Testis (tissue), 2 donors: ENCODE results near the gene CPSF4L.

Experiments
- CTCF ChIP-seq, 3 experiments: fragments of 450-650 bp in 2 of 3; fragments of 200-600 bp in 1 of 3; sonication (generic) in 1 of 3; IDR thresholded peaks; one replicate each; pipeline ENCODE4 v1.5.1; 2016 to 2019; ENCODE audit warnings: antibody characterized with exemption in 3 of 3, mild to moderate bottlenecking in 2 of 3, moderate library complexity in 1 of 3
- POLR2A ChIP-seq: fragments of 450-650 bp; IDR thresholded peaks from one replicate; pipeline ENCODE4 v1.6.1; 2017; ENCODE audit warnings: antibody characterized with exemption, mild to moderate bottlenecking, moderate library complexity

GRCh38 chr17:73267648-73268537, 6.2 kb upstream of the CPSF4L start:
- TF ChIP-seq CTCF (IDR thresholded peaks at IDR 0.05) = no peak
- TF ChIP-seq POLR2A = no peak
